Breast epithelium (tissue), 4 donors: ENCODE results near the gene ZMAT5. TPM values are rescaled to one million over a fixed set of nuclear protein-coding genes. Genes with fewer than 3 reads are reported as not detected.

ENCODE experiments used
- DNase-seq, 2 donors: peaks; one replicate each; pipeline ENCODE4 v3.0.0-alpha.2; 2019; ENCODE audit warnings: low spot score in 2 of 2
- H3K27ac ChIP-seq, 2 donors: fragments of 200-600 bp; sonication (generic) in 1 of 2; one replicate each; pipeline ENCODE4 v1.5.1; 2016 to 2019; ENCODE audit warnings: mild to moderate bottlenecking in 1 of 2
- H3K27me3 ChIP-seq, 2 donors: fragments of 200-600 bp; sonication (generic) in 1 of 2; one replicate each; pipeline versions ENCODE4 v1.5.1 to v1.6.0; 2017 to 2019; ENCODE audit warnings: control low read depth in 1 of 2, mild to moderate bottlenecking in 1 of 2
- H3K36me3 ChIP-seq: fragments of 200-600 bp; one replicate; pipeline ENCODE4 v1.5.1; 2019
- H3K4me1 ChIP-seq, 2 donors: fragments of 200-600 bp; sonication (generic); one replicate each; pipeline ENCODE4 v1.5.1; 2016 to 2019; ENCODE audit warnings: control low read depth in 1 of 2
- H3K4me3 ChIP-seq, 3 donors: fragments of 200-600 bp; sonication (generic); 1 replicate in 2 of 3; 2 replicates in 1 of 3; pipeline ENCODE4 v1.5.1; 2016 to 2019; ENCODE audit warnings: mild to moderate bottlenecking in 3 of 3, moderate library complexity in 2 of 3
- H3K9me3 ChIP-seq, 2 donors: fragments of 200-600 bp; sonication (generic) in 1 of 2; one replicate each; pipeline ENCODE4 v1.5.1; 2016 to 2019; ENCODE audit warnings: control low read depth in 1 of 2
- POLR2A ChIP-seq: fragments of 450-650 bp; IDR thresholded peaks from one replicate; pipeline ENCODE4 v1.6.1; 2016; ENCODE audit warnings: antibody characterized with exemption, mild to moderate bottlenecking, moderate library complexity
- POLR2AphosphoS5 ChIP-seq, 3 donors: sonication (generic); formaldehyde crosslinking; IDR thresholded peaks; one replicate each; pipeline ENCODE4 v1.6.1; 2017; ENCODE audit warnings: antibody characterized with exemption in 3 of 3
- intact Hi-C: fragments of 100-400 bp; cut with DNase I; formaldehyde crosslinking; loops from one replicate; pipeline ENCODE4 v1.15.1; 2023; ENCODE audit warnings: low total_unique reads
- total RNA-seq, 3 donors: library from RNA; depleted of rRNA; stranded (reverse); fragments of >200 nt; gene quantifications; one replicate each; pipeline ENCODE4 v1.1.0, GENCODE V29; 2016
- TF ChIP-seq, protein P1 (sequence below), 3 donors: fragments of 450-650 bp; IDR thresholded peaks; one replicate each; pipeline ENCODE4 v1.5.1; 2016 to 2017; ENCODE audit warnings: antibody characterized with exemption in 3 of 3, mild to moderate bottlenecking in 3 of 3, moderate library complexity in 3 of 3

Gene ZMAT5
- total RNA-seq, 3 donors from 2014 or later: 22.5 to 26.2 (median 23.0) TPM

DNA sequence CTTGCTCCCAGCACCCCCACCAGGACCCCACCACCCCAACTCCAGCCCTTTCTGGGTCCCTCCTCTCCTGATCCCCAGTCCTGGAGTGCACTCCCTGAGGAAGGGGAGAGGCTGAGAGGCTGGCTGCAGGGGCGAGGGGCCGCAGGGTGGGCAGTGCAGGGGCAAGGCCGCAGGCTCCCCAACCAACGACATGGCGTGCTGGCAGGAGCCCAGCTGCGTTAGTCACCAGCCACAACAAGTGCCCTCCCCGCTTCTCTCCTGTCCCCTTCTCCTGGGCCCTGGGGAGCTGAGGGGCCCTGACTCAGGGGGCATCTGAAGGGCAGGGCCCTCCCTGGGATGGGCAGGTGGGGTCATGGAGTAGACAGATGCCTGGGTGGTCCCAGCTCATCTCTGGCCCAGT is 44.7 kb downstream of the ZMAT5 start:
- intact Hi-C loops: no loop called here

DNA sequence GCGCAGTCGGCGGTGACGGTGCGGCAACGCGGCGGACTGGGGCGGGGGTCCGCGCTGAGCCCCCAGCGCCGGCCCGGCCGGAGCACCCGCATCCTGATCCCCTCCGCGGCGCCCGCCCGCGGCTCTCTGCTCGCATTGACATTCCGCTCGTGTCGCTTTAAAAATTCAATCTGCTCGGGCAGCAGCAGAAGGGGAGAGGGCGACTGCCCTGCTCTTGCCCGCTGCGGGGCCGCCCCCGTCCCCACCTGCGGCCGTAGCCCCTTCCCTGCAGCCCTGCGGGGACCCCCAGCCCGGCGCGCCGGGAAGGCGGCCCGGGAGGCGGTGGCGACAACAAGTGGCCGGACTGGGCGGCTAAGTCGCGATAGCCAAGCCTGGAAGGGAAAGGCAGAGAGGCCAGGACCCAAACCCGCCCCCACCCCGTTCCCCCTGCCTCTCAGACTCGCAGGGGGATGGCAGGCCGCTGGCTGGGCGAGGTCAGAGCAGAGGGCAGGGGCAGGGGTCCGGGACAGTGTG is 45.9 kb downstream of the ZMAT5 start:
- H3K27me3 ChIP-seq: peaks cover 12 to 38% of the 10 kb centered on the region in 2 donors
- no peaks in the 10 kb centered on the region for H3K4me1 ChIP-seq
- no peaks in the 10 kb centered on the region for H3K9me3 ChIP-seq
- DNase-seq: no peak
- no peak for TF ChIP-seq POLR2A
- TF ChIP-seq, protein P1, sequence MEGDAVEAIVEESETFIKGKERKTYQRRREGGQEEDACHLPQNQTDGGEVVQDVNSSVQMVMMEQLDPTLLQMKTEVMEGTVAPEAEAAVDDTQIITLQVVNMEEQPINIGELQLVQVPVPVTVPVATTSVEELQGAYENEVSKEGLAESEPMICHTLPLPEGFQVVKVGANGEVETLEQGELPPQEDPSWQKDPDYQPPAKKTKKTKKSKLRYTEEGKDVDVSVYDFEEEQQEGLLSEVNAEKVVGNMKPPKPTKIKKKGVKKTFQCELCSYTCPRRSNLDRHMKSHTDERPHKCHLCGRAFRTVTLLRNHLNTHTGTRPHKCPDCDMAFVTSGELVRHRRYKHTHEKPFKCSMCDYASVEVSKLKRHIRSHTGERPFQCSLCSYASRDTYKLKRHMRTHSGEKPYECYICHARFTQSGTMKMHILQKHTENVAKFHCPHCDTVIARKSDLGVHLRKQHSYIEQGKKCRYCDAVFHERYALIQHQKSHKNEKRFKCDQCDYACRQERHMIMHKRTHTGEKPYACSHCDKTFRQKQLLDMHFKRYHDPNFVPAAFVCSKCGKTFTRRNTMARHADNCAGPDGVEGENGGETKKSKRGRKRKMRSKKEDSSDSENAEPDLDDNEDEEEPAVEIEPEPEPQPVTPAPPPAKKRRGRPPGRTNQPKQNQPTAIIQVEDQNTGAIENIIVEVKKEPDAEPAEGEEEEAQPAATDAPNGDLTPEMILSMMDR (IDR thresholded peaks at IDR 0.05): no peak
- TF ChIP-seq POLR2AphosphoS5 (IDR thresholded peaks at IDR 0.05): no peak
- intact Hi-C loops: no loop called here
- no peaks in the 10 kb centered on the region for H3K36me3 ChIP-seq
- peak overlapping the region in 2 of 3 donors; percentile 30 to 58 for H3K4me3 ChIP-seq
- H3K27ac ChIP-seq: no peak overlapping the region

More for the DNA sequence above, 44.7 kb downstream of the ZMAT5 start:
- TF ChIP-seq POLR2AphosphoS5 (IDR thresholded peaks at IDR 0.05): no peak
- no peak for TF ChIP-seq POLR2A
- TF ChIP-seq, protein P1 (IDR thresholded peaks at IDR 0.05): no peak
- Histone ChIP-seq H3K4me1 (no peaks in the 10 kb centered on the region), H3K9me3 (no peaks in the 10 kb centered on the region), H3K36me3 (no peaks in the 10 kb centered on the region), H3K27me3 (peaks cover 12 to 38% of the 10 kb centered on the region in 2 donors), H3K4me3 (no peak overlapping the region), H3K27ac (no peak overlapping the region)
- no peak for DNase-seq

DNA sequence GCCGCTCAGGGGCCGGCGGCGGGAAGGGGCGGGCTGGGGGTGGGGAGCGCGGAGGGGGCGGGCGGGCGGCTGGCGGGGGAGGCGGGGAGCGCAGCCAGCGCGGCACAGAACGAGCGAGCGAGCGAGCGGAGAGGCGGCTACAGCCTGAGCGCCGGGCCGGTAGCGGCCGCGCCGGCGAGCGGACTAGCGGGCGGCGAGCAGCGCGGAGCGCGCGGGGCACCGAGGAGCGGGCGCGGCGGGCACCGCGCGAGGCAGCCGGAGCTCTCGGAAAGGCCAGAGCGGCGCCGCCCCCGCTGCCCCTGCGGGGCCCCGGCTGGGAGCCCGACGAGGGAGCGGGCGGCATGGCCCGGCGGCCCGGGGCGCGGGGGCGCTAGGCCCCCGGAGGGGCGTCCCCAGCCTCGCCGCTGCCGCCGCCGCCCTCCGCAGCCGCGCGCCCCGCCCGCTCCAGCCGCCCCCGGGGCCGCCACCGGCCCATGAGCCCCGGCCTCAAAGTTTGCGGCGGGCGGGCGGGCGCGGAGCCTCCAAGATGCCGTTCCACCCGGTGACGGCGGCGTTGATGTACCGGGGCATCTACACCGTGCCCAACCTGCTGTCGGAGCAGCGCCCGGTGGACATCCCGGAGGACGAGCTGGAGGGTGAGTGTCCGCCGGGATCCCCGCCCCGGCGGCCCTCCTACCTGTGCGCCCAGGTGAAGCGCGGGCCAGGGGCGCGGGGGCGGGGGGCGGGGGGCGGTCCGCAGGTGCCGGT is 46.7 kb downstream of the ZMAT5 start, which contains the start of gene CABP7:
TSS of gene CABP7 (plus strand) at position 105 of the 747 bp plus-strand sequence. CDS start at position 527, 422 bp downstream.
- H3K4me1 ChIP-seq: no peaks in the 10 kb centered on the region
- peaks cover 12 to 38% of the 10 kb centered on the region in 2 donors for H3K27me3 ChIP-seq
- DNase-seq: no peak
- H3K9me3 ChIP-seq: no peaks in the 10 kb centered on the region
- no peak within 1 kb of the TSS for H3K27ac ChIP-seq
- H3K36me3 ChIP-seq: no peaks in the 10 kb centered on the region
- intact Hi-C loops: no loop called here
- H3K4me3 ChIP-seq: peak within 1 kb of the TSS in 2 of 3 donors; percentile 30 to 58
- TF ChIP-seq POLR2A (no peak), POLR2AphosphoS5 (IDR thresholded peaks at IDR 0.05) (no peak)
- TF ChIP-seq, protein P1 (IDR thresholded peaks at IDR 0.05): no peak

DNA sequence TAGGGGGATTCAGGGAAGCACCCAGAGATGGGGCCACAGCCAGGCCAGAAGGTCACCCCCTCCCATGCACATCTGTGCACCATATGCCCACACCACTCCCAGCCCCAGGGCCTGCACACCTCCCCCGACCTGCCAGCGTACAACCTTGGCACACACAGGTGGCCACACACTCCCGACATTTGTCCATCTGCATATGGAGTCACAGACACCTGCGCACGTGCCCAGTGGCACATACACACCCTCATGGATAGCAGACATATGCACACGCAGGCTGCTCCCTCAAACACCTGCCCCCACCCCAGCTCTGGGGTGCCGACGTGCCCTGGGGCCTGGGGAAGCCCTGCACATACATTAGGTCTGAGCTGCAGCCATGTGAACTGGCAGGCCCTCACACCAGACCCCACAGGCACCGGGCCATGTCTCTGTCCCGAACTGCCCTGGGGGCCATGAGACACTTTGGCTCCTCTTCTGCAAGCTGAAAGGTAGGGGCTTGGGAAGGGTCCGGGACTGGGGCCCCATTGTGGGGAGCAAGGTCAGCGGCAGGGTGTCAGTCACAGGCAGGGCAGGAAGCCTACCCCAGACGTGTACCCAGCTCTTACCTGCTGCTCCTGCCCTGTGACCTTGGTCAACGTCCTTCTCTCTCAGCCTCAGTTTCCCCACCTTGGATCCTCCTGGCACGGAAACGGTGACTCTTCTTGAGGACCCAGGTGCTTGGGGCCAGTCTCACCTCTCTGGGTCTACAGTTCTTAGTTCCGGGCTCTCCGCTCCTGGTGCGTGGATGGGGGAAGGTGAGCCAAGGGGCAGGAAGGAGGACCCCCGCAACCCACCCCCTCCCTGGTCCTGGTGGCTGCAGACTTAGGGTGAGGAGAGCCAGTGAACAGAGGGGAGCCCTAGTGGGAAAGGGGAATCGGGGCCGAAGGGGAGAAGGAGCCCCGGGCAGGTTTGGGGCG is 47.6 kb downstream of the ZMAT5 start:
- no peaks in the 10 kb centered on the region for H3K9me3 ChIP-seq
- TF ChIP-seq POLR2AphosphoS5 (IDR thresholded peaks at IDR 0.05): no peak
- TF ChIP-seq, protein P1 (IDR thresholded peaks at IDR 0.05): no peak
- TF ChIP-seq POLR2A: no peak
- no peaks in the 10 kb centered on the region for H3K4me1 ChIP-seq
- no peaks in the 10 kb centered on the region for H3K36me3 ChIP-seq
- peaks cover 12 to 38% of the 10 kb centered on the region in 2 donors for H3K27me3 ChIP-seq
- peak overlapping the region in 1 of 3 donors; percentile 58 for H3K4me3 ChIP-seq
- H3K27ac ChIP-seq: no peak overlapping the region
- intact Hi-C loops: no loop called here
- DNase-seq: no peak
